Measurements from ENCODE around the gene CTNNA2.

GRCh38 chr2:80335411-80335810 is 822.6 kb downstream of the CTNNA2 start:
- TF ChIP-seq GATA3 (IDR thresholded peaks at IDR 0.05; ENCODE audit: low read depth, low read length) (no peak), GATA2 (IDR thresholded peaks at IDR 0.05; ENCODE audit: low read depth, low read length) (no peak)

Measured in SH-SY5Y (cell line).